ENCODE measurements around the gene ITIH6. TPM values are rescaled to one million over a fixed set of nuclear protein-coding genes. Genes with fewer than 3 reads are reported as not detected.

ITIH6 gene
- total and polyA plus RNA-seq, 4 experiments from 2014 or later: not detected

DNA sequence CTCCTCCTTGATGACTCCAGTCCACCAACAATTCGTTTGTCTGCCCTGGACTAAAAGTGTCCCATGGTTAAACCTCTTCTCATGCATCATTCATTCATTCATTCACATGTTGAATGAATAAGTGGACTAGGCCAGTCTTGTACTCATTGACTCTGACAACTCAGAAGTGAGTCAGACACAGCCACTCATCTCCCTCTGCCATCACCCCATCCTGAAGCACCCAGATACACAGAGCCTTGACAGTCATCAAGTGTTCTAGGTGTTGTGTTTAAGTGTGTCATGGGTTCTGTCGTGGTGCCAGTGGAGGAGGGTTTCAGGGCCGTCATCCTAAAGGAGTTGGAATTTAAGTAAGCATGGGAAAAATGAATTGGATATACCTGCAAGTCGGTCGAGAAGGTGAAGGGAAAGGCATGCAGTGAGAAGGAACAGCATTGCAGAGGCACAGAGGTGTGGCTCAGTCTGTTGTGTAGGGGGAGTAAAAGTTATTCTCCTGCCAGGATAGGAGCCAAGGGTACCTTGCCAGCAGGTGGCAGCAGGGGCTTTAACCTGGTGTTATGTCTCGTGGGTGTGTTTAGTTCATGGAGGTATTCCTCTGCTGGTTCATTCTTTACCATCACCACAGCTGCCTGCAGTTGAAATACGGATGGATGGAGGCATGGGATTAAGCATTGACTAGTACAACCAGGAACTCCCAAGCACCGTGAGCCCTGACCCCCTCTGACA lies 27.8 kb upstream of the ITIH6 start:
- intact Hi-C loops (cut with micrococcal nuclease): loop anchor here (1.0 kb wide), 1 partner anchor 231 kb away; no protein-coding TSS in a partner anchor
- no peaks in the 10 kb centered on the region for H3K36me3 Mint-ChIP-seq

DNA sequence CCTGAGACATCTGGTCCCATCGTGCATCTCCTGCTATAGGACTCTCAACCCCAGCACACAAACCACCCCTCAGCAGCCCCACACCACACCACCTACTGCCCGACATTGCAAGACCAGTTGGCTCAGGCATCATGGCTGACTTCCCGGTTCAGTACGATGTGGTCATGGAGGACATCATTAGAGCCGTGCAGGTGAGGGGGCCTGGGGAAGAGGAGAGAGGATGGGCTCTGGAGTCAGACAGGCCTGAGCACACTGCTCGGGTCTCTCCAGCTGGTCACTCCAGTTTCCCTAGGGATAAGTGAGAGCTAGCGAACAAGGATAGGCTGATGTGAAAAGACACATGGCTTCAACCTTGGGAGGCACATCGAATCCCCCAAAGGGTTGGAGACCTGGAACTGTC lies 26.7 kb upstream of the ITIH6 start:
- Histone ChIP-seq H3K36me3 (ENCODE audit: insufficient read depth, low read length) (no peaks in the 10 kb centered on the region), H3K4me3 (ENCODE audit: low read length in 2 of 2) (no peak overlapping the region), H3K4me1 (ENCODE audit: insufficient read depth, low read length) (no peaks in the 10 kb centered on the region), H3K27ac (ENCODE audit: low read depth, low read length) (no peak overlapping the region), H3K27me3 (ENCODE audit: insufficient read depth, low read length) (no peaks in the 10 kb centered on the region), H3K9me3 (ENCODE audit: control insufficient read depth in 1 of 2, low read length in 2 of 2) (no peaks in the 10 kb centered on the region)
- ChIA-PET POLR2A (ENCODE audit: partially characterized antibody) (no interaction called here), CTCF (ENCODE audit: partially characterized antibody) (no interaction called here)
- no peaks in the 10 kb centered on the region for H3K4me1 Mint-ChIP-seq
- no peak for DNase-seq
- H3K4me3 Mint-ChIP-seq: no peak overlapping the region
- no peaks in the 10 kb centered on the region for H3K27me3 Mint-ChIP-seq
- H3K36me3 Mint-ChIP-seq: no peaks in the 10 kb centered on the region
- intact Hi-C loops (cut with micrococcal nuclease): no loop called here
- H3K27ac Mint-ChIP-seq: no peak overlapping the region
- peaks cover 0 to 5% (median 0%) of the 10 kb centered on the region in 8 donors for H3K9me3 Mint-ChIP-seq

More for the DNA sequence above, 27.8 kb upstream of the ITIH6 start:
- Mint-ChIP-seq H3K4me1 (no peaks in the 10 kb centered on the region), H3K4me3 (no peak overlapping the region), H3K27me3 (no peaks in the 10 kb centered on the region), H3K9me3 (peaks cover 0 to 5% (median 0%) of the 10 kb centered on the region in 8 donors), H3K27ac (no peak overlapping the region)
- Histone ChIP-seq H3K27ac (ENCODE audit: low read depth, low read length) (no peak overlapping the region), H3K4me1 (ENCODE audit: insufficient read depth, low read length) (no peaks in the 10 kb centered on the region), H3K4me3 (ENCODE audit: low read length in 2 of 2) (no peak overlapping the region), H3K27me3 (ENCODE audit: insufficient read depth, low read length) (no peaks in the 10 kb centered on the region), H3K36me3 (ENCODE audit: insufficient read depth, low read length) (no peaks in the 10 kb centered on the region), H3K9me3 (ENCODE audit: control insufficient read depth in 1 of 2, low read length in 2 of 2) (no peaks in the 10 kb centered on the region)
- CTCF ChIA-PET (ENCODE audit: partially characterized antibody): no interaction called here
- POLR2A ChIA-PET (ENCODE audit: partially characterized antibody): no interaction called here
- peak in 4 of 5 donors; percentile 5 to 25 (median 21) for DNase-seq

DNA sequence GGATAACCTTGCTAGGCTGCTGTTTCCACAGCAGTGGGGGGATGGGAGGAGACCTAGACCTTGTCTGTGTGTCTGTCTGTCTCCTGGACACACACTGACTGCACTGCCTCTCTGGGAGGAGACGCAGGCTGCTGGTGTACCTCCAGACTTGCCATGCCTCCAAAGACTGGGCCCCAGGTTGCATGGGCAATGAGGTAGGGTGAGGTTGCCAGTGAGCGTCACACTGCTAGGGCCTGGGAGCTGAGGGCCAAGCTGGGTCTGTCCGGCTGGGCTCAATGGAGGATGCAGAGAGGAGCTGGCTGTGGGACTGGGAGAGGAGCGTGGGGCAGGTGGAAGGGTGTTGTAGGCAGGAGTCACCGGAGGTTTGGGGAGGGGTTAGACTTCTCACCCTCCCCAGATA lies 26.1 kb upstream of the ITIH6 start:
- H3K4me1 Mint-ChIP-seq: peaks cover 0 to 1% (median 0%) of the 10 kb centered on the region in 4 donors
- H3K36me3 Mint-ChIP-seq: no peaks in the 10 kb centered on the region
- no peak for DNase-seq
- no peak overlapping the region for H3K27ac Mint-ChIP-seq
- Histone ChIP-seq H3K4me1 (ENCODE audit: insufficient read depth, low read length) (no peaks in the 10 kb centered on the region), H3K9me3 (ENCODE audit: control insufficient read depth in 1 of 2, low read length in 2 of 2) (no peaks in the 10 kb centered on the region), H3K4me3 (ENCODE audit: low read length in 2 of 2) (no peak overlapping the region), H3K36me3 (ENCODE audit: insufficient read depth, low read length) (no peaks in the 10 kb centered on the region), H3K27me3 (ENCODE audit: insufficient read depth, low read length) (no peaks in the 10 kb centered on the region), H3K27ac (ENCODE audit: low read depth, low read length) (no peak overlapping the region)
- ChIA-PET CTCF (ENCODE audit: partially characterized antibody) (no interaction called here), POLR2A (ENCODE audit: partially characterized antibody) (no interaction called here)
- H3K27me3 Mint-ChIP-seq: no peaks in the 10 kb centered on the region
- H3K4me3 Mint-ChIP-seq: no peak overlapping the region
- intact Hi-C loops (cut with micrococcal nuclease): no loop called here
- H3K9me3 Mint-ChIP-seq: peaks cover 0 to 5% (median 0%) of the 10 kb centered on the region in 8 donors

DNA sequence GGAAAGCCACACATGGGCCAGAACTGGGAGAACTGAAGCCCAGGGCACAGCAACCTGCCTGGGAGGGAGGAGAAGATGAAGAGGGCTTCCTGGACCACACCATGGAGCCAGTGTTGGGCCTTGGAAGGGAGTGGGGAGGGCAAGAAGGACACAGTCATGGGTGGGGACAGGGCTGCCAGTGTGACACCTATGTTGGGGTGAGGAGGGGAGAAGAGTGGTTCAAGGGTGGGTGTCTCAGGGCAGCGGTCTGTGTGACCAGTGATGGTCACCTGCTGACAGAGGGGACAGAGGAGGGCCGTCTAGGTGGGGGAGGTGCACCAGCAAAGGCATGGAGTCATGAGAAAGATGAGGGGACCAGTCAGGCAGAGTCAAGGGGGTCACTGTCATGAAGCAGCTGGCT lies 23.3 kb upstream of the ITIH6 start:
- no peaks in the 10 kb centered on the region for H3K4me1 ChIP-seq (ENCODE audit: insufficient read depth, low read length)
- Mint-ChIP-seq H3K4me3 (no peak overlapping the region), H3K9me3 (peaks cover 0 to 2% (median 0%) of the 10 kb centered on the region in 8 donors), H3K27me3 (no peaks in the 10 kb centered on the region), H3K36me3 (peaks cover 1 to 2% of the 10 kb centered on the region in 2 donors), H3K27ac (no peak overlapping the region), H3K4me1 (peaks cover 0 to 6% (median 0%) of the 10 kb centered on the region in 4 donors)
- H3K27ac ChIP-seq (ENCODE audit: low read depth, low read length): no peak overlapping the region
- ChIA-PET CTCF (ENCODE audit: partially characterized antibody) (no interaction called here), POLR2A (ENCODE audit: partially characterized antibody) (no interaction called here)
- no peaks in the 10 kb centered on the region for H3K27me3 ChIP-seq (ENCODE audit: insufficient read depth, low read length)
- intact Hi-C loops (cut with micrococcal nuclease): no loop called here
- no peaks in the 10 kb centered on the region for H3K9me3 ChIP-seq (ENCODE audit: control insufficient read depth in 1 of 2, low read length in 2 of 2)
- DNase-seq: peak in 1 of 5 donors; percentile 10
- no peaks in the 10 kb centered on the region for H3K36me3 ChIP-seq (ENCODE audit: insufficient read depth, low read length)
- H3K4me3 ChIP-seq (ENCODE audit: low read length in 2 of 2): no peak overlapping the region

DNA sequence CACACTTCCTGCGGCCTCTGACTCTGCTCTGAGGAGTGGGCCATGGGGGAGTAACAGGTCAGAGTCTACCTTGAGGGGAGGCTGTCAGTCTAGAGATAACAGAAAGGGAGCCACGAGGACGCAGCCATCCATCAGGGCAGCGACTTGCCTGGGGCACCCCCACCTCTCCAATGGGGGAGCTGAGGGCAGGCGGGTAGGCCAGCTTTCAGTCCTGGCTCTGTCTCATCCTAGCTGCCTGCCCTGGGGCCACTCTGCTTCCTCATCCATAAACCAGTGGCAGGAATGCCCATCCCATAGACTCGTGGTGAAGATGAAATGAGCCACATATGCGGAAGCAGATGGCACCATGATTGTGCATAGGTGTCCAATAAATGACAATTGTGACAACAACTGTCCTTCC lies 22.7 kb upstream of the ITIH6 start:
- H3K4me3 Mint-ChIP-seq: no peak overlapping the region
- peaks cover 0 to 6% (median 0%) of the 10 kb centered on the region in 4 donors for H3K4me1 Mint-ChIP-seq

DNA sequence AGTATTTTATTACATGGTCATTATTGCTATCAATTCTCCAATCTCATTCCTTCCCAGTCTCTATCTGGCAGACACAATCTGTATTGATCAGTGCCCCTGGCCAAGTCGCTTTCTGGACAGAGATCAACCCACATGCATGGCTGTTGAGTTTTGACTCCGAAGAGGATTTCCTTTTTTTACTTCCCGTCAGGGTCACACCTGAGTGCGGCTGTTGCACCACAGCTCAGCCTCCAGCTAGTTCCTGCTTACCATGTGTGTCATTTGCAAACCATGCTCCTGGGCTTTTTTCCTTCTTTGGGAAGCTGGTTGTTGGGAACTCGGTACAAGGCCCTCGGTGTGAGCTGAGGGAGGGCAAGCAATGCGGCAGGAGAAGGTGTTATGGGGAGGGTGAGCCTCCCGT lies 21.1 kb upstream of the ITIH6 start:
- POLR2A ChIA-PET (ENCODE audit: partially characterized antibody): no interaction called here
- Histone ChIP-seq H3K36me3 (ENCODE audit: insufficient read depth, low read length) (peaks cover 6% of the 10 kb centered on the region), H3K4me3 (ENCODE audit: low read length in 2 of 2) (no peak overlapping the region), H3K9me3 (ENCODE audit: control insufficient read depth in 1 of 2, low read length in 2 of 2) (no peaks in the 10 kb centered on the region), H3K27me3 (ENCODE audit: insufficient read depth, low read length) (no peaks in the 10 kb centered on the region), H3K27ac (ENCODE audit: low read depth, low read length) (no peak overlapping the region), H3K4me1 (ENCODE audit: insufficient read depth, low read length) (no peaks in the 10 kb centered on the region)
- peaks cover 0 to 6% (median 0%) of the 10 kb centered on the region in 4 donors for H3K4me1 Mint-ChIP-seq
- peaks cover 0 to 2% (median 0%) of the 10 kb centered on the region in 8 donors for H3K9me3 Mint-ChIP-seq
- CTCF ChIA-PET (ENCODE audit: partially characterized antibody): no interaction called here
- H3K36me3 Mint-ChIP-seq: peaks cover 12 to 15% of the 10 kb centered on the region in 2 donors
- DNase-seq: peak in 1 of 5 donors; percentile 34
- H3K27me3 Mint-ChIP-seq: no peaks in the 10 kb centered on the region
- H3K27ac Mint-ChIP-seq: no peak overlapping the region
- H3K4me3 Mint-ChIP-seq: no peak overlapping the region
- intact Hi-C loops (cut with micrococcal nuclease): no loop called here

More for the DNA sequence above, 22.7 kb upstream of the ITIH6 start:
- H3K4me3 ChIP-seq (ENCODE audit: low read length in 2 of 2): no peak overlapping the region
- H3K9me3 ChIP-seq (ENCODE audit: control insufficient read depth in 1 of 2, low read length in 2 of 2): no peaks in the 10 kb centered on the region
- no peaks in the 10 kb centered on the region for H3K27me3 Mint-ChIP-seq
- peaks cover 0 to 2% (median 0%) of the 10 kb centered on the region in 8 donors for H3K9me3 Mint-ChIP-seq
- DNase-seq: no peak
- H3K36me3 Mint-ChIP-seq: peaks cover 6 to 7% of the 10 kb centered on the region in 2 donors
- ChIA-PET POLR2A (ENCODE audit: partially characterized antibody) (no interaction called here), CTCF (ENCODE audit: partially characterized antibody) (no interaction called here)
- no peaks in the 10 kb centered on the region for H3K4me1 ChIP-seq (ENCODE audit: insufficient read depth, low read length)
- H3K27ac Mint-ChIP-seq: peak overlapping the region in 1 of 7 donors; percentile 21
- intact Hi-C loops (cut with micrococcal nuclease): no loop called here
- H3K36me3 ChIP-seq (ENCODE audit: insufficient read depth, low read length): no peaks in the 10 kb centered on the region
- no peaks in the 10 kb centered on the region for H3K27me3 ChIP-seq (ENCODE audit: insufficient read depth, low read length)
- H3K27ac ChIP-seq (ENCODE audit: low read depth, low read length): no peak overlapping the region

DNA sequence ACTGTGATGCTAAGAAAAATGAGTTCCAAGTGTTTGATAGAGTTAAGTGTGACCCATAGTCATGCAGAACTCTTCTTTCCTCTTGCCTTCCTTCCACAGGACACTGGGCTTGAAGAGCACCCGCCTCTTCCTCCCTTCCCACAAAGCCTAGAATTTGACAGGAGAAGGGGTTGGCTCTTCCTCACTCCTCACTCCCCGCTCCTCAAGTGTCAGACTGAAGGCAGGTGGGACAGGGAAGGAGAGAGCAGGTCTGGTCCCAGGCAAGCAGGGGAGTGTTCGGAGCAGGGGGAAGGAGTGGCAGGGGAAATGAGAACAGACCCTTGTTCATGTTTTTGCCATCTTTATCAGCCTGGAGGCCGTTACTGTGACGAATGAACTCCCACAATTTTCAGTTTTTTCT lies 20.2 kb upstream of the ITIH6 start:
- Histone ChIP-seq H3K9me3 (ENCODE audit: control insufficient read depth in 1 of 2, low read length in 2 of 2) (no peaks in the 10 kb centered on the region), H3K36me3 (ENCODE audit: insufficient read depth, low read length) (peaks cover 15% of the 10 kb centered on the region), H3K4me1 (ENCODE audit: insufficient read depth, low read length) (no peaks in the 10 kb centered on the region), H3K27ac (ENCODE audit: low read depth, low read length) (no peak overlapping the region), H3K27me3 (ENCODE audit: insufficient read depth, low read length) (no peaks in the 10 kb centered on the region), H3K4me3 (ENCODE audit: low read length in 2 of 2) (no peak overlapping the region)
- Mint-ChIP-seq H3K9me3 (peaks cover 0 to 2% (median 0%) of the 10 kb centered on the region in 8 donors), H3K4me1 (peaks cover 0 to 6% (median 0%) of the 10 kb centered on the region in 4 donors), H3K27me3 (no peaks in the 10 kb centered on the region), H3K4me3 (no peak overlapping the region), H3K27ac (peak overlapping the region in 2 of 7 donors; percentile 4 to 80), H3K36me3 (peaks cover 15 to 25% of the 10 kb centered on the region in 2 donors)
- ChIA-PET POLR2A (ENCODE audit: partially characterized antibody) (no interaction called here), CTCF (ENCODE audit: partially characterized antibody) (no interaction called here)
- intact Hi-C loops (cut with micrococcal nuclease): no loop called here
- no peak for DNase-seq
